ENCODE measurements around the gene PHETA2. TPM values are rescaled to one million over a fixed set of nuclear protein-coding genes. Genes with fewer than 3 reads are reported as not detected.
"Not testable (repeated sequence)": the region's sequence is repeated elsewhere in the genome, so short reads cannot be mapped to it uniquely, and the experiment has no call there.

Gene PHETA2
- total RNA-seq, 1 experiment from 2014 or later = 1.5 TPM

- DNase-seq (ENCODE audit: extremely low read depth, low read depth) = no peak
Measured at GRCh38 chr22:42091455-42091782, 17.4 kb downstream of the PHETA2 start.

DNA sequence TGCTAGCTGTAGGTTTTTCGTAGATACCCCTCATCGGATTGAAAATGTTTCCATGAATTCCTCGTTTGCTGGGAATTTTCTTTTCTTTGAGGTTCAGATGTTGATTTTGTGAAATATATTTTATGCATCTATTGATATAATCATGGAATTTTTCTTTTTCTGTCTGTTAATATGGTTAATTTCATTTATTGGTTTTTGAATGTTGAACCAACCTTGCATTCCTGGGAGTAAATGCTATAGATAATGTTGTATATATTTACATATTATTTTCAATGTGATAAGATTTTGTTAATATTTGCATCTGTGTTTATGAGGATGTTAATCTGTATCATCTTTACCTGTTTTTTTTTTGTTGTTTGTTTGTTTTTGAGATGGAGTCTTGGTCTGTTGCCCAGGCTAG lies 27.2 kb downstream of the PHETA2 start:
- DNase-seq (ENCODE audit: extremely low read depth, low read depth) = no peak

DNA sequence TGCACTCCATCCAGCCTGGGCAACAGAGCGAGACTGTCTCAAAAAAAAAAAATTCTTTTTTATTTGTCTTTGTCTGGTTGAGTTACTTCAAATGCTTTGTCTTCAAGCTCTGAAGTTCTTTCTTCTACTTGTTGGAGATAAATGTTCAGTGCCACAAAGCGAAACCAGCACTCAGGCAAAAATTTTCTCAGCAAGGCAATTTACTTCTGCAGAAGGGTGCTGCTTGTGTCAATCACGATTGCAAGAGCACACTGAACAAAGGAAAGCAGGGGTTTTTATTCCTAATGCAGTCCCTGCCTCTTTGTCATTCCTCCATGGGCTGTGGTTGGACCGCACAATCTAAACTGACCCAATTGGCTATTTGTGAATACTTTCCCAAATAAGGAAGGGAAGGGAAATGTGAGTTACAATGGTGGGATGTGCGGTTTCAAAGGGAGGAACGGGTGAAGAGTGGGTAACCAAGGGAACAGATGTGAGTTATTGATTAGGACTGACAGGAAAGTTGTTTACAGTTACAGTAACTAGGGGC lies 30.3 kb downstream of the PHETA2 start:
- DNase-seq (ENCODE audit: extremely low read depth, low read depth) = not testable (repeated sequence)

GRCh38 chr22:42108848-42109247 lies 34.8 kb downstream of the PHETA2 start:
- no peak for DNase-seq (ENCODE audit: extremely low read depth, low read depth)

DNA sequence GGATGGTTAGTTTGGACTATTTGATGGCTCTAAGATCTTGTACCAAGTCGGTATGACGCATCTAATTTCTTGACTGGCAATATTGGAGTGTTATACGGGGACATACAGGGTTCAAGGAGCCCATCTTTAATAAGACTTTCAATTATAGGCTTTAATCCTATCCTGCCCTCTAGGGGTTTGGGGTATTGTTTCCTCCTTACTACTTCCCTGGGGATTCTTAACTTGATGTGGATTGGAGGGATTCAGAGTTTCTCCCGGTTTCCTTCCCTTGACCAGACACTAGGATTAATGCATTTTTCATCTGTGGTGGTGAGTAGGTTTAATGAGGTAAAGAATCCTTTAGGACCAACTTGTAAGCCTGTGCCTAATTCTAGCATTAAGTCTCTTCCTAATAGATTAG lies 37.8 kb downstream of the PHETA2 start:
- DNase-seq (ENCODE audit: extremely low read depth, low read depth) = no peak

GRCh38 chr22:42112793-42113192 lies 38.7 kb downstream of the PHETA2 start:
- DNase-seq (ENCODE audit: extremely low read depth, low read depth) = not testable (repeated sequence)

DNA sequence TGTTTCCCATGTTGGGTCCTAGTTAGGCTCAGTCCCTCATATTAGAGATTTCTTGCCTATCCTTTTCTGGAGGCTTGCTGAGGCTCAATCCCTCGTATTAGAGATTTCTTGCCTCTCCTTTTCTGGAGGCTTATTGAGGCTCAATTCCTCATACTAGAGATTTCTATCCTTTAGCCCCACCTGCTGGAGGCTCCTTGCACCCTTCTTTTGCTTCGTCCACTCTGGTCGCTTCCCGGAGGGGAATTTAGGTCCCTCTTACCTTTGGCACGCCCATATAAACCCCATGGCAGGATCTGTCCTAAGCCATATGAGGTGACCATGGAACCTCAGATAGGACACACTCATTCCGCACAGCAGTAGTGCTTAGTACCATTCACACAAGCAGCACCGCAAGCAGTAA lies 40.7 kb downstream of the PHETA2 start:
- DNase-seq (ENCODE audit: extremely low read depth, low read depth) = peak; percentile 25

DNA sequence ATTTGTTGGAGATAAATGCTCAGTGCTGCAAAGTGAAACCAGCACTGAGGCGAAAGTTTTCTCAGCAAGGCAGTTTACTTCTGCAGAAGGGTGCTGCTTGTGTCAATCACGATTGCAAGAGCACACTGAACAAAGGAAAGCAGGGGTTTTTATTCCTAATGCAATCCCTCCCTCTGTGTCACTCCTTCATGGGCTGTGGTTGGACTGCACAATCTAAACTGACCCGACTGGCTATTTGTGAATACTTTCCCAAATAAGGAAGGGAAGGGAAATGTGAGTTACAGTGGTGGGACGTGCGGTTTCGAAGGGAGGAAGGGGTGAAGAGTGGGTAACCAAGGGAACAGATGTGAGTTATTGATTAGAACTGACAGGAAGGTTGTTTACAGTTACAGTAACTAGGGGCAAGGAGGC lies 41.4 kb downstream of the PHETA2 start:
- not testable (repeated sequence) for DNase-seq (ENCODE audit: extremely low read depth, low read depth)

- no peak for DNase-seq (ENCODE audit: extremely low read depth, low read depth)
Measured at GRCh38 chr22:42116848-42117424, 42.9 kb downstream of the PHETA2 start.

DNA sequence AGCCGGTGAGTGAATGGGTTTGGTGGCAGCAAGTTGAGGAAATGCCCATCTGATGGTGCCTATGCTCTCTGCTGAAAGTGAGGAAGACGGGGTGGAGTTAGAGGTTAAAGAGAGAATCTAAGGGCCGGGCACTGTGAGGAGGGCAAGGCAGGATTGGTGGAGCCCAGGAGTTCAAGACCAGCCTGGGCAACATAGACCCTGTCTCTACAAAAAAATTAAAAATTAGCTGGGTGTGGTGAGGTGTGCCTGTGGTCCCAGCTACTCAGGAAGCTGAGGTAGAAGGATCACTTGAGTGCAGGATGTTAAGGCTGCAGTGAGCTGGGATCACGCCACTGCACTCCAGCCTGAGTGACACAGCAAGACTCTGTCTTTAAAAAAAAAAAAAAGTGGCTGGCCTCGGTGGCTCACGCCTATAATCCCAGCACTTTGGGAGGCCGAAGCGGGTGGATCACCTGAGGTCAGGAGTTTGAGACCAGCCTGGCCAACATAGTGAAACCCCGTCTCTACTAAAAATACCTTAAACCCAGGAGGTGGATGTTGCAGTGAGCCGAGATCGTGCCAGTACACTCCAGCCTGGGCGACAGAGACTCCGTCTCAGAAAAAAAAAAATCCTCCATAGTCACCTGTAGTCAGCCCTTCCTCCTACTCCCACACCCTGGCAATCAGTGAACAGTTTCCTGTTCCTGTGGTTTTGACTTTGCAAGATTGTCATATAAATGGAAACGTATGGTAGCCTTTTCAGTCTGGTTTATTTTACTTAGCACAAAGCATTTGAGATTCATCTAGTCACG lies 46.4 kb downstream of the PHETA2 start:
- DNase-seq (ENCODE audit: extremely low read depth, low read depth) = not testable (repeated sequence)

DNA sequence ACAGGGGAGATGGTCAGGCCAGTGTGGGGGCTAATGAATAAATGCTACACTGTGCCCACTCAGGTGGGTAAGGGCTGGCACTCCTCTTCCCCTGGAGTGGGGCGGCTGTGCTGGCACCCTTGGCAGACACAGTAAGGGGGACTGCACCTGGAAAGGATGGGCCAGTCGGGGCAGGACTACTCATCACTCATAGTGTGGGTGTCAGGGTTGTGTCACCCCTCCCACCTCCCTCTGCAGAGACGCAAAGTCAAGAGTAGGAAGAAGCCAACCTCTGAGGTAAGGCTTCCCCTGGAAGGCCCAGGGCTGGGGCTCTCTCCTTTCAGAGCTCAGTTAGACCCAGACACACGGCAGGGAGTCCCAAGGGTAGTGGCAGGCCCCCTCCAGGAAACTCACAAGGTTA lies 49.5 kb downstream of the PHETA2 start:
- DNase-seq (ENCODE audit: extremely low read depth, low read depth) = not testable (repeated sequence)

- DNase-seq (ENCODE audit: extremely low read depth, low read depth) = no peak
Measured at GRCh38 chr22:42127606-42128005, 53.6 kb downstream of the PHETA2 start.

DNA sequence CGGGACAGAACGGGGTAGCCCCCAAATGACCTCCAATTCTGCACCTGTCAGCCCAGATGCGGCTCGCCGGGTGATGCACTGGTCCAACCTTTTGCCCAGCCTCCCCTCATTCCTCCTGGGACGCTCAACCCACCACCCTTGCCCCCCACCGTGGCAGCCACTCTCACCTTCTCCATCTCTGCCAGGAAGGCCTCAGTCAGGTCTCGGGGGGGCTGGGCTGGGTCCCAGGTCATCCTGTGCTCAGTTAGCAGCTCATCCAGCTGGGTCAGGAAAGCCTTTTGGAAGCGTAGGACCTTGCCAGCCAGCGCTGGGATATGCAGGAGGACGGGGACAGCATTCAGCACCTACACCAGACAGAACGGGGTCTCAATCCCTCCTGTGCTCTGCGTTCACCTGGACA lies 54.0 kb downstream of the PHETA2 start:
- not testable (repeated sequence) for DNase-seq (ENCODE audit: extremely low read depth, low read depth)

Small RNA genes within 50 kb of the gene (small RNA-seq; reads per million reads assigned to genes)
- gene SNORD13P1 = 0 to 0.17 reads per million in 2 experiments

Other genes starting within 250 kb of the PHETA2 start
- gene SREBF2, start 241.1 kb upstream of the PHETA2 start, total RNA-seq (2014; rRNA removed; shearing (Covaris generic)) = 29.5 and 29.9 TPM in 2 replicates
- not detected in 2 replicates for gene SHISA8, start 159.2 kb upstream of the PHETA2 start, total RNA-seq (2014; rRNA removed; shearing (Covaris generic))
- 0.20 and 0.27 TPM in 2 replicates for gene TNFRSF13C, start 147.4 kb upstream of the PHETA2 start, total RNA-seq (2014; rRNA removed; shearing (Covaris generic))
- gene CENPM, start 127.1 kb upstream of the PHETA2 start, total RNA-seq (2014; rRNA removed; shearing (Covaris generic)) = 20.7 and 22.9 TPM in 2 replicates
- gene SEPTIN3, start 104.8 kb upstream of the PHETA2 start, total RNA-seq (2014; rRNA removed; shearing (Covaris generic)) = 0.35 and 0.45 TPM in 2 replicates
- gene WBP2NL, start 75.5 kb upstream of the PHETA2 start, total RNA-seq (2014; rRNA removed; shearing (Covaris generic)) = 0.78 and 1.2 TPM in 2 replicates
- gene NAGA, start 3.4 kb upstream of the PHETA2 start, total RNA-seq (2014; rRNA removed; shearing (Covaris generic)) = 28.0 and 29.5 TPM in 2 replicates
- gene SMDT1, start 5.5 kb downstream of the PHETA2 start, total RNA-seq (2014; rRNA removed; shearing (Covaris generic)) = 10.4 and 16.7 TPM in 2 replicates
- gene NDUFA6, start 16.5 kb downstream of the PHETA2 start, total RNA-seq (2014; rRNA removed; shearing (Covaris generic)) = 68.2 and 73.3 TPM in 2 replicates
- 0.17 and 0.59 TPM in 2 replicates for gene CYP2D6, start 56.6 kb downstream of the PHETA2 start, total RNA-seq (2014; rRNA removed; shearing (Covaris generic))
- gene TCF20, start 196.4 kb downstream of the PHETA2 start, total RNA-seq (2014; rRNA removed; shearing (Covaris generic)) = 18.1 and 21.1 TPM in 2 replicates